Retina (tissue), 1 donor: ENCODE data around the gene BAMBI.
"Not testable (repeated sequence)": the region's sequence is repeated elsewhere in the genome, so short reads cannot be mapped to it uniquely, and the experiment has no call there.

Experiments
- DNase-seq: peaks from one replicate; pipeline ENCODE4 v3.0.0-alpha.2; 2016

BAMBI gene, protein sequence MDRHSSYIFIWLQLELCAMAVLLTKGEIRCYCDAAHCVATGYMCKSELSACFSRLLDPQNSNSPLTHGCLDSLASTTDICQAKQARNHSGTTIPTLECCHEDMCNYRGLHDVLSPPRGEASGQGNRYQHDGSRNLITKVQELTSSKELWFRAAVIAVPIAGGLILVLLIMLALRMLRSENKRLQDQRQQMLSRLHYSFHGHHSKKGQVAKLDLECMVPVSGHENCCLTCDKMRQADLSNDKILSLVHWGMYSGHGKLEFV

DNA sequence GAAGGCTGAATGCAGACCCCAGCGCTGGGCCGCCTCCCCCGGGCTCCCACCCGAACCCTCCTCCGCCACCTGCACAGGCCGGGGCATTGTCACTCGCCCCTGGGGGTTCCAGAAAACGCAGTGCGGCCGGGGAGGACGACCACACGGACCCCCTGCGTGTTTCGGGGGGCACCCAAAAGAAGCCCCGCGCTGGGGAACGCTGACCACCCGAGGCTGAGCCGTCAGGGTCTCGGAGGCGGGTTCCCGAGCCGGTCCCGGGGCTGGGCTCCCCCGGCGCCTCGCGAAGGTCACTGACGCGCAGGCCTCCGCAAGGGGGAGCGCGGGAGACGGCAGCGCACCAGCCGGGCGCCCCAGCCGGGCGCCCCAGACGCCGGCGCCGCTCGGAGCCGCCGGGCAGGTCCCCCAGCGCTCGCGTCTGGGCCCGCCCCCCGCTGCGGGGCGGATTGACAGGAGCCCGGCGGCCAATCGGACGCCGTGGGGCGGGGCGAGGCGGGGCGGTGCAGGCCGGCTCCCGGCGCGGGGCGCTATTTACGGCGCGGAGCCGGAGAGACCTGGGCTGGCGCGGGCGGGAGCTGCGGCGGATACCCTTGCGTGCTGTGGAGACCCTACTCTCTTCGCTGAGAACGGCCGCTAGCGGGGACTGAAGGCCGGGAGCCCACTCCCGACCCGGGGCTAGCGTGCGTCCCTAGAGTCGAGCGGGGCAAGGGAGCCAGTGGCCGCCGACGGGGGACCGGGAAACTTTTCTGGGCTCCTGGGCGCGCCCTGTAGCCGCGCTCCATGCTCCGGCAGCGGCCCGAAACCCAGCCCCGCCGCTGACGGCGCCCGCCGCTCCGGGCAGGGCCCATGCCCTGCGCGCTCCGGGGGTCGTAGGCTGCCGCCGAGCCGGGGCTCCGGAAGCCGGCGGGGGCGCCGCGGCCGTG lies at the start of gene BAMBI:
Gene BAMBI, plus strand, starts transcription at position 554 of the 920 bp plus-strand sequence. CDS start 377 bp downstream, outside the sequence.
- DNase-seq = peak; percentile 92

DNA sequence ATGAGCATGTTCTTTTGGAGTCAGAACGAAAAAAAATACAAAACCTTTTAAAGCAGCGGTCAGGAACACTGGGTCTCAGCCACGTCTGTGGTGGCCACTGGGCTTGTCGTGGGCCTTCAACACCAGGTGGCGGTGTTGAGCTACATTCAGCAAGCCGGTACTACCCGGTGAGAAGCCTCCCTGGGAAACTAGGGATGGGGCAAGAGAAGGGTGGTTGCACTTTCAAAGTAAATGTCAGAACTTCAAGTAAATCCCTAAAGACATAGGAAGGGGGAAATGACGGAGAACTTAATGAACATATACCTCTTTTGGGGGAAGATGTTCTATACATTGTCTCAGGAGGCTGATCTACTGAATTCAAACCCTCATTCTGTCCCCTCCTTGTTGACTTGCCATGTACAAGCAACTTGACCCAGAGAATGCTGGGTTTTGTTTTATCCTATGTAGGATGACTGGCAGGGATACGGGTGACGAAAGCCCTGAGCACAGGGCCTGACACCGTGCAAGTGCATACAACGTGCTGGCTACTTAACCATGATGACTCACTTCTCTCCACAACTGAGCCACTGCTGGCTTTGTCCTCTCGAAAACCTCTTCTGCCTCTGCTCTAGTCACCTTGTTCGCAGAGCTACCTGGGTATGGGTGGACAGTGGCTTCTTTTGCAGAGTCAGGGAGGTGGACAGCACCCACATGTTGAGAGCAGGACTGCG lies 49.0 kb upstream of the BAMBI start:
- DNase-seq = peak; percentile 76

DNA sequence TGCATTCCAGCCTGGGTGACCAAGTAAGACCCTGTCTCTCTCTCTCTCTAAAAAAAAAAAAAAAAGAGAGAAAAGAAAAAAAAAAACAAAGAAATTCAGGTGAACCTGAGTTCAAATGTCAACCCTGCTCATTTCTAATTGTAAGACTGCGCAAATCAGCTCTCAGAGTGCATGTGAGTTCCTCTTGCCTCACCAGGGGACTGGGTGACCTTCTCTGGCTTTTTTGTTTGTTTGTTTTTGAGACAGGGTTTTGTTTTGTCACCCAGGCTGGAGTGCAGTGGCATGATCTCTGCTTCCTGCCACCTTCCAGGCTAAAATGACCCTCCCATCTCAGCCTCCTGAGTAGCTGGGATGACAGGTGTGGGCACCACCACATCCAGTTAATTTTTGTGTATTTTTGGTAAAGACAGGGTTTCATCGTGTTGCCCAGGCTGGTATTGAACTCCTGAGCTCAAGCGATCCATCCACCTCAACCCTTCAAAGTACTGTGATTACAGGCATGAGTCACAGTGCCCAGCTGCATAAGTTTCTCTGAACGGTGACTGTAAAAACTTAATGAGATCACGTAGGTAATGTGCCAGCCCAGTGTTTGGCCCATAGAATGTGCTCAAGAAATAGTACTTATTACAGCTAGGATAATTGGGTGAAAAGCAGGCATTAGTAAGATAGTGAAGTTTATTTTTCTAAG lies 45.3 kb upstream of the BAMBI start:
- no peak for DNase-seq

DNA sequence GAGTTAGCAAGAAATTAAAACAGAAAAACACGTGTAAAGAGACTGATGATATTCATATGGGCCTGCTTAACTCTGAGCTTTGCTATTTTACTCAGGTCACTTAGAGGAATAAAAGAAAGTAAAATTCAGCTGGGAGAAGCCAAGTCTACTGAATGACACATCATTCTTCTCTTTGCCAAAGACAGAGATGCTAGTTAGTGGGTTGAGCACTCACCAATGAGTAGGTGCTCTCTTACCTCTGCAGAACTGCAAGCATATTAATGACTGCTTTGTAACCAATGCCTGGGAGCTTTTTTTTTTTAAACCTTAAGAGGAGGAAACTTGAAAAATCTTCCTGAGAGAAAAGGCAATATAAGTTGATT lies 44.8 kb upstream of the BAMBI start:
- no peak for DNase-seq

DNA sequence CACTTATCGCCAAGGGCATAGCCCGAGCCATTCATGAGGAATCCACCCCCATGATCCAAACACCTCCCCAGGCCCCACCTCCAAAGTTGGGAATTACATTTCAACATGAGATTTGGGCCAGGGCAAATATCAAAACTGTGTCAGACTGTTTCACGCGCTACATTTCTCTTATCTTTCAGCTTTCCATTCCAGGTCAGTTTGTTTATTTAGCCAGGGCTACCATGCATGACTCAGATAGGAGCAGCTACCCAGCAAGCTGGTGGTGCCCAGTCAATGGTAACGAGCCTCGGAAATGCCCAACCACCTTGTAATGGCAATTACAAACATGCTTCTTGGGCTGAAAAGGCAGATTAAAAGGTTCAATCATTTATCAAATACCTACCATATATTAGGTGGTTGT lies 43.6 kb upstream of the BAMBI start:
- no peak for DNase-seq

DNA sequence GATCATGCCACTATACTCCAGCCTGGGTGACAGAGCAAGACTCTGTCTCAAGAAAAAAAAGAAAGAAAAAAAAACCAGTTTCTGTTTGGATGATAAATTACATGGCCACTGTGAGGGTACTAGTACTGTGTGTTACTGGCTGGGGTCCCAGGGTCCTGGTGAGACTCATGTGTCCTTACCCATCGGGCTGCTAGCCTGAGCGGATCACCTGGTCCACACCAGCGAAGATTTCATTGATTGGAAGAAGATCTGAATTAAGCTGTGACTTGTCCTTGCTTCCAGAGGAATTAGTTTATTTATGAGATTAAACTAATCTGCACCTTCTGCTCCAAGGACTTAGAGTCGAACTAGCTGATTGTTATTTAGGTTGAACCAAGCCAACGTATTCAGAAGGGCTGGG lies 40.0 kb upstream of the BAMBI start:
- no peak for DNase-seq

DNA sequence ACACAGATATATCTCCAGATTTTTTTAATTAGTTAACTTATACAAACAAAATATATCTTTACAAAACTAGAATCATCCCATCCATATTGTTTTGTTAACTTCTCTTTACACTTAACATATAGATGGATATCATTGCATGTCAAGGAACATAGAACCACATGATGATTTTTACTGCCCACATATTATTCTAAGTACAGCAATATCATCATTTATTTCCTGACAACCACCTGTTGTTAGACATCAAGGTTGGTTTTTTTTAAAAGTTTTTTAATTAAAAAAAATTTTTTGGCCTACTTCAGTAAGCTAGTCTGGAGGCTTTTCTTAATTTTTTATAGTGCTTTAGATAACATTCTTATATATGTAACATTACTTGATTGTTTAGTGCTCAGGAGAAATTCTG lies 38.9 kb upstream of the BAMBI start:
- no peak for DNase-seq

DNA sequence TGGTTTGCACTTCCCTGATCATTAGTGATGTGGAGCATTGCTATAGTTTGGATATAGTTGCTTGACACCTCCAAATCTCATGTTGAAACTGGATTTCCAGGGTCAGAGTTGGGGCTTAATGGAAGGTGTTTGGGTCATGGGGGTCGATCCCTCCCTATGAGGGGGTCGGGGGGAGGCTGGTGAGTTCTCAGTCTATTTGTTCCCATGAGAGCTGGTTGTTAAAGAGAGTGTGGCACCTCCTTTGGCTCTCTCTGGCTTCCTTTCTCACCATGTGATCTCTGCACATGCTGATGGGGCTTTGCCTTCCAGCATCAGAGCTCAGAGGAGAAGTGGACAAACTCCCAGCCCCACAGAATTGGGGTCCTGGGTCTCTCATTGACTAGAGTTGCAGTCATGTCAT lies 36.8 kb upstream of the BAMBI start:
- no peak for DNase-seq

DNA sequence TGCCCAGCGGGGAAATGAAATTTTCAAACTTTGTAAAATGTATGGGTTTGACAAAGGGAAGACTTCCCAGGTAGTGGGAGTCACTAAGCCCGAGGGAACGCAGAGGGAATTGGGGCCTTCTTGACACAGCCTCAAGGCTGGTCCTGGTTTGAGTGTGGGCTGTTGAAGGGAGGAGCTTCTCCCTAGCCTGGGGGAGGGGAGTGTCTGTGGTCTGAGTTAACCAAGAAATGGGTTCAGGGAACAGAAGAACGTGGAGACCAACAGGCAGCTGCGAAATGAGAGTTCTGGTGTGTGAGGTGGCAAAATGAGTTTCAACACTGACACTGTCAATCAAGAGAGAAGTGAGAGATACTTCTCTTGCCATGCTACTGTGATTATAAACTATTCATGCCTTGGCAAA lies 32.7 kb upstream of the BAMBI start:
- DNase-seq = no peak

DNA sequence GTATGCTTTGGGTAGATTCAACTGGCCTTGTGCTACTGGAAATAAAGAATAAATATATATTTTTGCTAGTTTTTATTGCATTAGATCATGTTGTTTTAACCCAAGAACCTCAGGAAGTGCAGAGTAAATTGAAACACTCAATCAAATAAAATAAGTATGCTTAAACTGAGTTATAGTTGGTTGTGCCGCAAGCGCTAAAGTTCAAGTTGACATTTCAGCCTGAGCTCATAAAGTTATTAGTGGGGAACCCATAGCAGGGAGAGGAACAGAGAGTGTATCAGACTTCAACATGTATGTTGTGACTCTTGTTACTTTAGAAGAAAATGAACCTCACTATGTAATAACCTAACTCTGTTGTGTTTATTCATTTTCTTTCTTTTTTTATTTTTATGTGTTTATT lies 25.2 kb upstream of the BAMBI start:
- DNase-seq = no peak

DNA sequence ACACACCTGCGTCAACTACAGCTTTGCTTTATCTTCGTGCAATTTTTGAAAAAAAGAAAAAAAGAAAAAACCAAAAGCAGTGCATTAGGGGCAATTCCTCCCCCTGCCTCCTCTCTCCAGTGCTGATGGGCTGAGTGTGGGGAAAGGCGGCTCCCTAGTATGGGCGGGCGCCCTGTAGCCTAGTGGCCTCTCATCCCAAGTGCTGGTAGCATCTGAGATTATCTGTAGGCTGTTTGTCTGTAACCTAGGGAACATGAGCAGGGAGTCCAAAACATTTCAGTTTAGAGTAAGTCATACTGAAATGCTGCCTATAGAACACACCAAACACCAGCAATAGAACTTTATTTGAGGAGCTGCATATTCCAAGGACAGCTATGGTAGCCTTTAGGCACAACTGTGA lies 24.6 kb upstream of the BAMBI start:
- DNase-seq = no peak

DNA sequence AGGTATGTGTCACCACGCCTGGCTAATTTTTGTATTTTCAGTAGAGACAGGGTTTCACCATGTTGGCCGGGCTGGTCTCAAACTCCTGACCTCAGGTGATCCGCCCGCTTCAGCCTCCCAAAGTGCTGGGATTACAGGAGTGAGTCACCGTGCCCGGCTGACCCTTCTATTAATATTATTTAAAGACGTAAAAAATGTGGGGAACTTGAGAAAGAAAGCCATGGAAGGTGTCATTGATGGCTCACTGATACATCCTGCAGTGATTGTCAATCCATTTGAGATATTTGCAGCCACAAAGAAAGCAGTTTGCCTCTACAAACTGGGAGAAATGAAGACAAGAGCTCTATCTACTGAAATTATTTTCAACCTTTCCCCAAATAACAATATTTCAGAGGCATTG lies 18.5 kb upstream of the BAMBI start:
- DNase-seq = not testable (repeated sequence)

DNA sequence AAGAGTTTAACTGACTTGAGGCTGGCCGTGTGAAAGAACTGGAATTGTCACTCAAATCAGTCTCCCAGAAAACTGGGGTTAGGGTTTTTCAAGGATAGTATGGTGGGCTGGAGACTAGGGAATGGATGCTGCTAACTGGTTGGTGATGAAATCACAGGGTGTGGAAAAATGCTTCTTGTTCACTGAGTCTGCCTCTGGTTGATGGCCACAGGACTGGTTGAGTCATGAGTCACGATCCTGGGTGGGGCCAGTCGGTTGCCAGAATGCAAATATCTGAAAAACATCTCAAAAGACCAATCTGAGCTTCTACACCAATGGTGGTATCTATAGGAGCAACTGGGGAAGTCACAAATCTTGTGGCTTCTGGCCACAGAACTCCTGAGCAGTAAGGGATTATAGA lies 16.3 kb upstream of the BAMBI start:
- DNase-seq = no peak

DNA sequence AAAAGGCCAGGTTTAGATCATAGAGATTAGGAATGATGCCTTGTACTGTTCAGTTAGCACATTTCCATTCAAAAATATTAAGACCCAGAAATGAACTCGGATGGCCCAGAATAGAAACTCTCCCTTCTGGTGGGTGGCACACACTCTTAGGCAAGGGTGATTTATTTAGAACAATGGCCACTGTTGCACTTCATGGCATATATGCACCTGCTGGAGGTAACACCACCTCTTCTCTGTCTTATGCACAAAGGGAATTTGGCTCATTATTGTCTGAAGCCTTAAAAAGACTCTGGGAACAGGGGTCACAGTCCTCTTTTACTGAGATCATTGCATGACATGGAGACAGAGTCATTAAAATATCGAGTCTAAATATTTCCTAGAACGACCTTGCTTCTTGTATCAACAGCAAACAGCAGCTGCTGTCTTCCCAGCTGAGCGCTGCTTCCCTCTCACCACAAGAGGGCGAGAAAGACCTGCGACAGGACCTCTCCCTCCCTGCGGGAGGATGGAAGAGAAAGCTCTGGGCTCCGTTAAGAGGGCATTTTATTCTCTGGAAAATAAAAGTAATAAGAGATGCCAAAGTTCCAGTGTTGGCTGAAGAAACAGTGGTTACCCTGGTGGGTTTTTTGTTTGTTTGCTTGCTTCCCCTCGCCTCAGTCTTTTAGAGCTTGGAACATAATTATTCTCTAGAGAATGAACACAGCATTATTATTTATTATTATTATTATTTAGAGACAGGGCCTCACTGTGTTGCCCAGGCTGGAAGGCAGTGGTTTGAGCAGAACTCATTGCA lies 13.5 kb upstream of the BAMBI start:
- DNase-seq = peak; percentile 83

DNA sequence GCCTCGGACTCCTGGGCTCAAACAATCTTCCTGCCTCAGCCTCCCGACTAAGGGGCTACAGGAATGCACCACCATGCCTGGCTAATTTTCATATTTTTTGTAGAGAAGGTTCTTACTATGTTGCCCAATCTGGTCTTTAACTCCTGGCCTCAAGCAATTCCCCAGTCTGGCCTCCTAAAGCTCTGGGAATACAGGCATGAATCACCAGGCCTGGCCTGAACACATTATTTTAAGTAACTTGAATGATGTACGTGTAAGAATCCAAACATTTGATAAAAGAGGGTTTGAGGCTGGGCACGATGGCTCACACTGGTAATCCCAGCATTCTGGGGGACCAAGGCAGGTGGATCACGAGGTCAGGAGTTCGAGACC lies 13.0 kb upstream of the BAMBI start:
- DNase-seq = no peak

DNA sequence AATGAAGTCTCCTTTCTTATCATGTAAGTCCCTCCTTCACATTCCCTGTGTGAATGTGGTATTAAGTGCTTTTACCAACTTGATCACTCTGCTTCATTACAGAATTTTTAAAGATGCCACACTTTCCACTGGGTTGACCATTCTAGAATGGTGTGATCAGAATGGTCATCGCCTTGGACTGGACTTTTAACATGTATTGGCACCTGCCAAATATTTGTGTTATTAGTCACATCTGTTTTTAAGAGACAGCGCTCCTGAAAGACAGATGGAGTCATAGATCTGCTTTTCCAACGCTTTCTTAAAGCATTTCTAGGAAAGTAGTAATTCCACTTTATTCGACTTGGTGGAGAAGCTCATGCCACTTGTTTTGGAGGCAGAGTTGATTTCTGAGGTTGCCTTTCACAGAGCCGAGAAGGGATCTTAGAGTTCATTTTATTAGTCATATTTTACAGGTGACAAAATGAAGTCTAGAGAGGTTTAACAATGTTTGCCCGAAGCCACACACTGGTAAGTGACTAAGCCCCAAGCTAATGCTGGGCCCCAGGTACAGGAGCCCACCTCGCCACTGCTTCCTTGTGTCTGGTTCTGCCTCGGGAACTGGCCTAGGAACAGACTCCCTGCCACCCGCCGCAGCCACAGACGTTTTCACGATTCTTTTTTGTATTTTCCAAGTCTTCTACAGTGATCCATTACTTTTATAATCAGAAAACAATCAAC lies 10.4 kb upstream of the BAMBI start:
- DNase-seq = no peak

DNA sequence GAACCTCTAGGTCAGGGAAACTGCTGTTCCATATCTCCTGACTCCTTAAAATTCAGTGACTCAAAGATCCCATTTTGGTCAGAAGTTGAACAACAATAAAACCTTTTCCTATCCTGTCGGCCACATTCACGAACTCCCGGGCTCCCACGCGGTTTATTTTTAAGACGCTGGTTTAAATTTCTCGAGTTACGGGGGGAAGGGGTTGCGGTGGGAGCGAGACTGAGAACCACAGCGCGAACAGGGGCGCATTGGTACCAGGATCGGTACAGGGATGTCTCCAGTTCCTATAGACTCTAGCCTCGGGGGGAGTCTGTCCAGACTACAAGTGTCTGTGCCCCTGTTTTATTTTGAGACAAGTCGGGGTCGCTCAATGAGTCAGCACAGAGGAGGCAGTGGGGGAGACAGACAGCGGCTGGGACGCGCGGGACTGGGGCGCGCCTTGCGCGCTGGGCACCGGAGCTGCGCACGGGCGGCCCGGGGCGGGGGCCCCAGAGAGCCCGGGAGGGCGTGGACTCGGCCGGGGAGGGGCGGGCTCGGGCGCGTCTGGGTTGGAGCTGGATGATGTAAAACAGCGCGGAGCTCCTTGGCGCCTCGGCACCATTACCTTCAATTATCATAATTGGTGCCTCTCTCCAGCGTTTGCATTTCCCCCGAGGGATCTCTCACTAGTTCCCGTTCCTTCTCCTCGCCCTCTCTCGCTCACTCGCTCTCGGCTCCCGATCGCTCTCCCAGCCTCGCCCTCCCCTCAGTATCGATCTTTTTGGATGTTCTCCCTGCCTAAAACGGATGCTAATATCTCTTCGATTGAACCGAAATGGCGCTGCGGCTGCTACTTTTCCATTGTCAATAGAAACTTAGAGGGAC lies 8.7 kb upstream of the BAMBI start:
- peak; percentile 77 for DNase-seq

DNA sequence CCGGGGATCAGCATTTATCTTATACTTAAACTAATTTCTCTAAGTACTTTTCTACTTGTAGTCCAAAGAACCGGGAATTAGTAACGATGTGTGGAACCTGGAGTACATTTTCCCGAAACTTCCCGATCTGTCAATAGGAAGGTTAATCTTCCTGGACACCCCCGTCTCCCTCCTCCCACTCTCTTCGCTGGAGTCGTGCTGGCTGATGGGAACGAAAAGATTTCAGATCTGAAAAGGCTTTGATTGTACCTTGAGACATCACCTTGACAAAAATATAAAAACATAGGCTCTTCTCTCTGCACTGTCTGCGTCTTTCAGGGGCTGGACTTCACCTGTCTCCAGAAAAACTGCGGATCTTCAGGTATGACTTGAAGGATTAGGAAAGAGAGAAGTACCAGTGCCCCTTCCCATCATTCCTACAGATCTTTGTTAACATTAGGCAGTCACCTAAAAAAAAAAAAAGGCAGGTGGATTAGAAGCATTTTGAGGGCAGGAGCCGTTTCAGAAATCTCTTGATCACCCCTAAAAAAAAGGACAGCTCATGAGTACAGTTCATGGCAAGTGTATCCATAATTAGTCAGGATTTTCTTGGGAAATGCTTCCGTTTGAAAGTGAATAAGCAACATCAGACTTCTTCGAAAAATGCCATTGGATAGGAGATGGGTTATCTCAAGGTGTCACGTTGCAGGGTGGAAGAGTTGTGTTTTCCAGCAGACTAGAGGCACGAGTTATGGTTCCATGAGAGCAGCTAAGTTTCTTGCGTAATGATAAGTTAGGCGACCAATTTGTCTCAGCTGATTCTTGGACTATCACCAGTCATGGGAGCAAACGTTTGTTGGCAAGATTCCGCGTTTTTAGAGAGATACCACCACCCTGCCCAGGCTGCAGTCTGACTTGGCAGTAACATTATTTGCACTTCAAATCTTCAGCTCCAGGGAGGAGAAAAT lies 7.8 kb upstream of the BAMBI start:
- DNase-seq = no peak

DNA sequence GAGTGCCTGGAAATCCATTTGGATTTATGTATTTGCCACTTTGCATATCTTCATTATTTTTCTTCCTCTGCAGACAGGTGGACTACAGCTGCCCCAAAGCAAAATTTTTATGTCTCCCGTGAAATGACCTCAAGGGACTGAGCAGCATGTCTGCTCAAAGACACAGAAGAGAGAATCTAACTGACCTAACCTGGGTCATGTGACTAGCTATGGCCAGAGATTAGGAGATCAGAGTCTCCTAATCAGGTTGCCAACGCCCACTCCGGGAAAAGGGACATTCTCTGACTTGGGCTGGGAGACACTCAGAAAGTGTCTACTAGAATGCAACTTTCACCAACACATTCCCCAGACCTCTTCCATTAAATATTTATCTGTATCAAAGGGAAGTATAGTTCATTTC lies 2.5 kb upstream of the BAMBI start:
- no peak for DNase-seq
